Retinal pigment epithelial cell (primary cell): ENCODE data around the gene ASAP2.

Source experiments
- DNase-seq: peaks from one replicate; pipeline ENCODE4 v3.0.0-alpha.2; 2010; ENCODE audit warnings: low read depth
- H3K4me3 ChIP-seq: 2 replicates; pipeline ENCODE4 v1.5.1; 2011; ENCODE audit warnings: mild to moderate bottlenecking, low read length, control low read depth, moderate library complexity
- TF ChIP-seq, protein P1 (sequence below): conservative IDR thresholded peaks from 2 replicates; pipeline ENCODE4 v1.5.1; 2011; ENCODE audit warnings: low read depth, low read length, control low read depth, inconsistent platforms

ASAP2 gene

DNA sequence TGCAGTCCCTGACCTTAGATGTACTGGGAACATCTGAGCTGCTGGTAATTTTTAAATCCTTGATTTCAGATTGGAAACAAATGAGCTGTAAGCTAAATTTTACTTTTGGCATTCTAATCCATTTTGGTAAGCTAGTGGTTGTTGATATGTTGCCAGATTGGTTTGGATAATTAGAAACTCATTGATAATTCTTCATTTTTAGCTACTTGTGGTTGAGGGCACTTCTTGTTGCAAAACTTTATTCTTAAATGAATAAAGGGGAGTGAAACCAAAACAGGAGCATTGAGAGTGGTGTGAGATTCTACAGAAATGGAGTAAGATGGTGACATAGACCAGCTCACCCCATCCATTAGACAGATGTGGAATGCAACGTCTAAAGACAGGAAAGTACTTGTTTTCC lies 152.2 kb downstream of the ASAP2 start:
- no peak for DNase-seq

DNA sequence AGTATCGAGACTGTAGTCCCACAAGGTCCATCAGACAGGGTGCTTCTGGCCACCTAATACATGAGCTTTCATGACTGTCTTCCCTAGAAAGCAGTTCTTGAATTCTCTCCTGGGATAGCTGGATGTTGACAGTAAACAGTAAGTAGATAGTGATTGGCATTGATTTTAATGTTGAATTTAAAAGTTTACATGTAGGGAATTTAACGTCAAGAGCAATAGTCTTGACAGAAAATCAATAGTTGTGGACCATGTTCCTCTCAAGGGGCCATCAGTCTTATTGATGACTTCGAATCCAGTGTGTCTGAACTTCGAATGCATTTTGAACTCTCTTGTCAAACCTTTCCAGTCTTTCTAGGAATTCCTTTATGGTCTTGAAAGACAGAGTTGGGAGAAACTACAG lies 152.9 kb downstream of the ASAP2 start:
- TF ChIP-seq, protein P1, sequence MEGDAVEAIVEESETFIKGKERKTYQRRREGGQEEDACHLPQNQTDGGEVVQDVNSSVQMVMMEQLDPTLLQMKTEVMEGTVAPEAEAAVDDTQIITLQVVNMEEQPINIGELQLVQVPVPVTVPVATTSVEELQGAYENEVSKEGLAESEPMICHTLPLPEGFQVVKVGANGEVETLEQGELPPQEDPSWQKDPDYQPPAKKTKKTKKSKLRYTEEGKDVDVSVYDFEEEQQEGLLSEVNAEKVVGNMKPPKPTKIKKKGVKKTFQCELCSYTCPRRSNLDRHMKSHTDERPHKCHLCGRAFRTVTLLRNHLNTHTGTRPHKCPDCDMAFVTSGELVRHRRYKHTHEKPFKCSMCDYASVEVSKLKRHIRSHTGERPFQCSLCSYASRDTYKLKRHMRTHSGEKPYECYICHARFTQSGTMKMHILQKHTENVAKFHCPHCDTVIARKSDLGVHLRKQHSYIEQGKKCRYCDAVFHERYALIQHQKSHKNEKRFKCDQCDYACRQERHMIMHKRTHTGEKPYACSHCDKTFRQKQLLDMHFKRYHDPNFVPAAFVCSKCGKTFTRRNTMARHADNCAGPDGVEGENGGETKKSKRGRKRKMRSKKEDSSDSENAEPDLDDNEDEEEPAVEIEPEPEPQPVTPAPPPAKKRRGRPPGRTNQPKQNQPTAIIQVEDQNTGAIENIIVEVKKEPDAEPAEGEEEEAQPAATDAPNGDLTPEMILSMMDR: no peak
- no peak for DNase-seq

More for the DNA sequence above, 152.2 kb downstream of the ASAP2 start:
- H3K4me3 ChIP-seq: no peak overlapping the region
- TF ChIP-seq, protein P1: no peak

DNA sequence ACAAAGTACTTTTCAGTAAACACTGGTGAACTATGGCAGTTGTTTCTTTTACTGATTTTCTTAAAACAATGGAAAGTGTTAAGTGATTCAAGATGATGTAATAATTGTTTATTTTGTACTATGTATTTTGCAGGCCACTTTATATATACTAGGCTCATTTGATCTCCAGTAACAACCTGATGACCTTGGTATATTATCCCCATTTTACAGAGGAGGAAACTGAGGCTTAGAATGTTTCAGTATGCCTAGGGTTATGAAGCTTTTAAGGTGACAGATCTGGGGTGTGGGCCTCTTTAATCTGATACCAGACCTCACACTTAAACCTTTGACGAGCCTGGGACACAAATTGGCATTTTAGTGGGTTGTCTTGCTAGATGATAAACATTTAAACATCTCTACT lies 153.5 kb downstream of the ASAP2 start:
- TF ChIP-seq, protein P1: no peak
- no peak for DNase-seq
- no peak overlapping the region for H3K4me3 ChIP-seq

More for the DNA sequence above, 152.9 kb downstream of the ASAP2 start:
- no peak overlapping the region for H3K4me3 ChIP-seq

DNA sequence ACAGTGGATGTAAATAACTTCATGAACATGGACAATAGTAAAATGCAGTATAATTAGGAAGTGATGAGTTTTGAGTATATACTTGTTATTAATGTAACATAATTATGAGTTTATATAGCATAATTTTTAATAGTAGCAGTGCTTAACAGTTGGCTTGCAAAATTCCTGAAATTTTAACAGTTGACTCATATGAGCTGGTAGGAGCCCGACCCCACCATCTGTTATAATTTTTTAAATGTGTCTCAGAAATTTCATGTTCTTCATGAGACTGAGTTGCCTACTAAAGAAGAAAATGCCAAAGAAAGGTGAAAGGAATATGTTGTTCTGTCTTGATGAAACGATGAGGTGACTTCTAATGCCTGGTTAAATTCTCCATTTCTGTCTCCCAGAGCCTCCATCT lies 154.1 kb downstream of the ASAP2 start:
- TF ChIP-seq, protein P1: no peak
- DNase-seq: no peak
- H3K4me3 ChIP-seq: no peak overlapping the region

DNA sequence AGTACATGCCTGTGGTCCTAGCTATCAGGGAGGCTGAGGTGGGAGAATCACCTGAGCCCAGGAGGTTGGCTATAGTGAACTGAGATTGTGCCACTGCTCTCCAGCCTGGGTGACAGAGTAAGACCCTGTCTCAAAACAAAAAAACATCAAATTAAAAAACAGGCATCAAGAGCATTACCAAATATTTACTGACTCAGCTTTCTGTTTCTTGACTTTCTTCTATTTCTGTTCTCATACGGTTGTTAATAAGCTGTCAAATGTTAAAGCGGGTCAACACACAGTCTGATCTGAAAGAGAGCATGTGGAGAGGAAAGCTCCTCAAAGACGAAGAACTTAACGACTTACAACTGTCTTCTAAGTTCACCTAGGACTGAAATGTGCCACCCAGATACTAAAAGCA lies 157.8 kb downstream of the ASAP2 start:
- H3K4me3 ChIP-seq: no peak overlapping the region
- TF ChIP-seq, protein P1: no peak
- DNase-seq: no peak

DNA sequence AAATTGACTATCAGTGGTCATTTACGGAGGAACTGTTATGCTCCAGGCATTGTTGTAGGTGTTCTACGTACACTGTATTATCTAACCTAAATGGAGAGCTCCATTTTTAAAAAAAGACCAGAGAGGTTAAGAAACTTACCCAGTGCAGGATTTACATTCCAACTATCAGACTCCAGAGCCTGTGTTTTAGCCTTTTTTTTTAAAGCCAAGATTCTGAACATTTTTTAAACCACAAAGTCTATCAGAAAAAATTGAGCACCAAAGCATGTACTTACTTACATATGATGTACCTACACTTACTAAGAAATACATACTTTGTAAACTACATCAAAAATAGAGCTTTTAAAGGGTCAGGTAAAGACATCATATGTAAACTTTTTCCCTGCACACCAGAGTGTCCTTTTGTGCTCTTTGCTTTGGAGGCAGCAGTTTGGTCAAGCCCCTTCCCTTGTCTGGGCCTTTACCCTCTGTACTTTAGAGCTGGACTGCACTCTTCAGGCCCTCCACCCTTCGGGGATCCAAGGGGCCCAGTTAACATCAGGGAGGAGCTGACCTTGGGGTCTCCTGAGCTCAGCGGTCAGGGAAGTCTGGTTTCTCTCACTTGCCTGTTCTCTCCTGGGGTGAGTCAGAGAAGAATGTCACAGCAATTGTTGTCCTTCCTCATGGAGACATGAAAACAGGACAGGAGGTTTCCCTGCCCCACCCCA lies 158.3 kb downstream of the ASAP2 start:
- no peak overlapping the region for H3K4me3 ChIP-seq
- TF ChIP-seq, protein P1: no peak
- no peak for DNase-seq

DNA sequence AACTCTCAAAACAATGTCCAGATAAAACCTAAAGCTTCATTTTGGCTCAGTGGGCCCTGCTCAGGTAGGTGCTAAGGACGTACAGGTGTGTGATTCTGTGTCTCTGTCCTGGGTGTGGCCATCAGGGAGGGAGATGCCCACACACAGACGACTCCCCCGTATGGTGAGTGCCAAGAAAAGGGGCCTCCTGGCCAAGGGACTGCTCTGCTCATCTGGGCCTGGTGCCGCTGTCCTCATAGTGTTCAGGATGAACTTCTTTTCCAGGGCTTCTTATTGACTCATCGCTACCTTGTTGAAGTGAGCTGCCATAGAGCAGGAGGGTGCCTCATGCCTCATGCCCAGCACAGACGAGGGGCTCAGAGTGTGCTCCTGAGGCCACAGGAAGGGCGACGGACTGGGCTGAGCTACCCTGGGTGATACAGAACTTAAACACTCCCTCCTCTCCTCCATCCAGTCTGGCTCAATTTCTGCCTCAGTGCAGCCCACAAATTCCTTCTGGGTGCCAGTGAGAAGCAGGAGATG lies 158.9 kb downstream of the ASAP2 start:
- TF ChIP-seq, protein P1: no peak
- no peak overlapping the region for H3K4me3 ChIP-seq
- DNase-seq: no peak
